Measurements from ENCODE around the gene MEIOB.

MEIOB gene

GRCh38 chr16:1863681-1864460 is 8.1 kb downstream of the MEIOB start:
- TF ChIP-seq CTCF (conservative IDR thresholded peaks at IDR 0.05; ENCODE audit: control insufficient read depth, insufficient read depth, low read depth, low read length): peak; percentile 51
- H3K4me3 ChIP-seq (ENCODE audit: control insufficient read depth, low read depth, low read length): no peak overlapping the region
- DNase-seq (ENCODE audit: low read depth): peak; percentile 55

GRCh38 chr16:1862394-1862793 is 9.6 kb downstream of the MEIOB start:
- no peak overlapping the region for H3K4me3 ChIP-seq (ENCODE audit: control insufficient read depth, low read depth, low read length)
- DNase-seq (ENCODE audit: low read depth): no peak
- no peak for TF ChIP-seq CTCF (conservative IDR thresholded peaks at IDR 0.05; ENCODE audit: control insufficient read depth, insufficient read depth, low read depth, low read length)

GRCh38 chr16:1861730-1862129 is 10.2 kb downstream of the MEIOB start:
- TF ChIP-seq CTCF (conservative IDR thresholded peaks at IDR 0.05; ENCODE audit: control insufficient read depth, insufficient read depth, low read depth, low read length): no peak
- H3K4me3 ChIP-seq (ENCODE audit: control insufficient read depth, low read depth, low read length): no peak overlapping the region
- DNase-seq (ENCODE audit: low read depth): no peak

- TF ChIP-seq CTCF (conservative IDR thresholded peaks at IDR 0.05; ENCODE audit: control insufficient read depth, insufficient read depth, low read depth, low read length): no peak
These were observed 12.3 kb downstream of the MEIOB start for GRCh38 chr16:1859650-1860049.

GRCh38 chr16:1858189-1858865 is 13.6 kb downstream of the MEIOB start:
- no peak for TF ChIP-seq CTCF (conservative IDR thresholded peaks at IDR 0.05; ENCODE audit: control insufficient read depth, insufficient read depth, low read depth, low read length)
- no peak overlapping the region for H3K4me3 ChIP-seq (ENCODE audit: control insufficient read depth, low read depth, low read length)
- no peak for DNase-seq (ENCODE audit: low read depth)

More at GRCh38 chr16:1859650-1860049, 12.3 kb downstream of the MEIOB start:
- no peak for DNase-seq (ENCODE audit: low read depth)
- no peak overlapping the region for H3K4me3 ChIP-seq (ENCODE audit: control insufficient read depth, low read depth, low read length)

GRCh38 chr16:1857433-1858097 is 14.4 kb downstream of the MEIOB start:
- DNase-seq (ENCODE audit: low read depth): no peak
- no peak overlapping the region for H3K4me3 ChIP-seq (ENCODE audit: control insufficient read depth, low read depth, low read length)
- no peak for TF ChIP-seq CTCF (conservative IDR thresholded peaks at IDR 0.05; ENCODE audit: control insufficient read depth, insufficient read depth, low read depth, low read length)
